Stimulated activated CD8-positive, alpha-beta memory T cell treated with anti-CD3 and anti-CD28 coated beads, Interleukin-15, amount 100 ng/mL, for 4 hours (primary cell): ENCODE data around the gene AOPEP.

Source experiments
- DNase-seq, 2 donors: peaks; one replicate each; pipeline ENCODE4 v3.0.0-alpha.2; 2020; ENCODE audit warnings: low read depth in 2 of 2

AOPEP gene

GRCh38 chr9:94726495-94727191 lies at the start of gene AOPEP:
TSS of gene AOPEP (plus strand) at chr9:94726699. CDS start at chr9:94759784, 33,085 bp downstream.
- DNase-seq: peak; percentile 98 to 99

DNA sequence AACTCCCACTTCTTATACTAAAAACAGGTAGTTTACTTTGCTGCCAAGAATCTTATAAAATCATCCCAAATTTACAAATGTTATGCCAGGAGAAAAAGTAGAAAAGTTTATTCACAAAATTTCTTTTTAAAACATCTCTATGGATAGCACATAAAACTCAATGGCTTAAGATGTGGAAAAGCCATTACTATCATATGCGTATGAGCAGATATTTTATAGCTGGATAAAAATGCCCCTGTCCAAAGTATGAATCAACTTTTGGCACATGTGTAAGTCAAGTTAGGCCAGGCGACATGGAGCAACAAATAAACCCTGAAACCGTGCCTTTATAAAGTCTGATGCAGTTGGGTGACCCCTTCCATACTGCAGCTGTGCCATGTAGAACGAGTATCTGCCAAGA lies 48.6 kb upstream of the AOPEP start:
- DNase-seq: no peak

DNA sequence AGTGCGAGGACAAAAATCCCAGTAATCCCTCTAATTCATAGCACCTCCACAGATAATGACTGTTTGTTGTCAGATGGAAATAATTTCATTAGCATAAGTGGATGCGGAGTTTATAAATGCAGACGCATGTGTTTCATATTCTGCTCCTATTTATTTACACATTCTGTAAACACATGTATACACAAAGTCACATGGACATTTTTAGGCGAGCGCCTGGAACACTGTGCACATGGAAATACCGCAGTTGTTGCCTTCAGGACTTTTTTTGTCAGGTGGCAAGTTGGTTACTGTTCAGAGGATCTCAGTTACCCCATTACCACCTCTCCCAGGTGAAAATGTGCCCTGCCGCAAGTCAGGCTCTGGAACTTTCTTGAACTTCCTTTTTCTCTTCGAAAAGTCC lies 46.9 kb upstream of the AOPEP start:
- DNase-seq: no peak

DNA sequence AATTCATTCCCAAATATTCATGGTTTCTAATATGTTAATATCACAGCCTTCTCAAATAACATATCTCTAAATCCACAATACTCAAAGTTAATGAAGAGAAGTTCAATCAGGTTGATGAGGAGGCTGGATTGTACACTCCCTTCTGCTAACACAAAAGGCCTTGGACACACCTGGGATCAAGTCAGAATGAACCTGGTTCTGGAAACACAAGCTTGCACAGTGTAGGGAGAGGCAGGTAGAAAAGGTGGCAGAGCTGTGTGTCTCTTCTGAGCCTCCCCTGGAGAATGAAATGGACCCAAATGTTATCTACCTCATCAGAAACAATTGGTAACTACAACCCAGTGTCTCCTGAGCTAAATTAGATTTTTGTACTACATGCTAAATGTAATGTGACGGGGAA lies 46.5 kb upstream of the AOPEP start:
- DNase-seq: no peak

- no peak for DNase-seq
Observed at GRCh38 chr9:94680621-94681020, 45.9 kb upstream of the AOPEP start.

GRCh38 chr9:94681508-94681907 lies 45.0 kb upstream of the AOPEP start:
- peak; percentile 5 to 18 for DNase-seq

GRCh38 chr9:94685359-94685758 lies 41.1 kb upstream of the AOPEP start:
- DNase-seq: no peak

DNA sequence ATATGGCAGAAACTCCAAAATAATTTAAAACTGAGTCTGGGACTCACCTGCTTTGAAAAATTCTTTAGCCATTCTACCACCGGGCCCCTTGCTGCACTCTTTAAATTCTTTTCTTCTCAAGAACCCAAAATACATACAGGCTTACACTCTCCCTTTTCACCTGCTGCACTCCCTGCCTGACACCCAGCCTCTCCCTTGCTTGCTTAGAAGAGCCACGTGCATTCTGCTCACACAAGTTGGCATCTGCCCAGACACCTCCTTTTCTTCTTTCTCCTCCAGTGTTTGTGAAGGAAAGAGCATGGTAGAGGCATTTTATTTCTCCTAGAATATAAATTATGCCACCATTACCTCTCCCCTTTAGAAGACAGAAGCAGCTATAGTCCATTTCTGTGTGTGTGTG lies 39.0 kb upstream of the AOPEP start:
- DNase-seq: no peak

DNA sequence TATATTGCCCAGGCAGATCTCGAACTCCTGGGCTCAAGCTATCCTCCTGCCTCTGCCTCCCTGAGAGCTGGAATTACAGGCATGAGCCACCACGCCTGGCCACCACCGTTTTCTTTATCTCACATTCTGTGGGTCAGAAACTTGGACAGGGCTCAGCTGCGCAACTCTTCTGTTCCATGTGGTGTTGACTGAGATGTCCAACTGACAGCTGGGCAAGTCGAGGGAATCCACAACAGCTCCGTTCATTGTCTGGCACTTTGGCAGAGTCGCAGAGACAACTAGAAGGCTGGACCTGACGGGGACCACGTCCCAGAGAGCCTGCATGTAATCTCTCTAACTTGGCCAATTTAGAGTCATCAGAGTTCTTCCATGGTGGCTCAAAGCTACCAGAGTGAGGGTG lies 36.2 kb upstream of the AOPEP start:
- DNase-seq: no peak

GRCh38 chr9:94692601-94693000 lies 33.9 kb upstream of the AOPEP start:
- DNase-seq: no peak

GRCh38 chr9:94693485-94694204 lies 32.9 kb upstream of the AOPEP start:
- DNase-seq: no peak

GRCh38 chr9:94696545-94696944 lies 30.0 kb upstream of the AOPEP start:
- no peak for DNase-seq

DNA sequence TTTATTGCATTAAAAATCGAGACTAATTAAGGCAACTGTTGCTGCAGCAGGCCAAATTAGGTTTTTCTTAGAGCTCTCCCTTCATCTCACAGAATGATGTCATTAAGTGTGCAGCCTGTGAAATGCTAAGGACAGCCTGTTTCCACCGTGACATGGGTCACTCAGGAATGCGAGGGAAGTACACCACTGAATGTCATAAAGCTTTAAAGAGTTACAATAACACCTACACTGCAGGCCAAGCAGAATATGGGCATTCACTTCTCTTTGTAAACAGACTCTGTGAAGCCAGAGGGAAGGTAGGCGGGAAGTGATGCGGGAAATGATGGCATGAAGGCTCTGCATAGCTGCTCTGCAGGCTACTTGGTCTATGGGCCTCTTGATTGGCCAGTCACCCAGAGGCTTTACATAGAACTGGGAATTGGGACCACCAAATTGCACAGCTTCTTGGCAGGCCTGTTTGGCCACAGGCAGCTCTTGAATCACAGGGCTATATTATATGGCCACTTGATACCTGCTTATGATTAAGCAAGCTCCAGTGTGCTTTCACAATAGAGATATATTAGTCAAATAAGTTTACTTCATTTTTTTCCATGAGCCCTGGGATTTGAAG lies 28.4 kb upstream of the AOPEP start:
- no peak for DNase-seq

- no peak for DNase-seq
Observed at GRCh38 chr9:94699715-94700373, 26.7 kb upstream of the AOPEP start.

- no peak for DNase-seq
Observed at GRCh38 chr9:94700445-94700844, 26.1 kb upstream of the AOPEP start.

- no peak for DNase-seq
Observed at GRCh38 chr9:94703488-94704140, 22.9 kb upstream of the AOPEP start.

- DNase-seq: no peak
Observed at GRCh38 chr9:94705162-94705702, 21.3 kb upstream of the AOPEP start.

DNA sequence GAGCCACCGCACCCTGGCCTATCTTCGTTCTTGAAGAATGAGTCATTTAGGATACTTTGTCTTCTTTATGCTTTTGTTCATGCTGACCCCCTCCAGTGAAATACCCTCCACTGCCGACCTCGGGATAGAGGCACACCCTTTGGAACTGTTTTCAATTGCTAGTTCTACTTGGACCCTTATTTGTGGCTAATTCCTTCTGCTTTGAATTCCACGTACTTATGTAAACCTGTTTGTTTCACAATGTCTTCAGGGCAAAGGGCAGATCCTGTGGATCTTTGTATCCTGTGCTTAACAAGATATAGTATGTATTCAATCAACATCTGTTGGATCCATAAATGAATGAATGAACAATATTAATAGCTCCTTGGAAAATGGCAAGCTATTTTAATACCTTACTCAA lies 19.6 kb upstream of the AOPEP start:
- no peak for DNase-seq

GRCh38 chr9:94713436-94714215 lies 12.9 kb upstream of the AOPEP start:
- DNase-seq: no peak

DNA sequence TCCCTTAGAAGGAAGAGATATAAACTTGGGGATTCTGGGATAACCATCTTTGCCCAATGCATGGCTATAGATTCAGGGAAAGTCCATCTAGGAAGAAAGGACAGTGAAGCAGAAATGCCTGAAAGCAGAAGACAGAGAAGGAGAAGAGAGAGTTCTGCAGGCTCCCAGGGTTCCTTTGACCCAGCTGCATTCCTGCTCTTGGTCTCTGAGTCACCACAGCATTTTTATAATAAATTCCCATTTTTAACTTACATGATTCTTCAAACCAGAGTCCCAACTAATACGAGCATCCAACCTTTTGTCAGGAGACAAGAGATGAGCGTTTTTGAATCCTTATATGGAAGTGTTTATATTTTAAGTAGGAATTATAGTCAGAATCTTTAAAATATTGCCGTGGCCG lies 12.0 kb upstream of the AOPEP start:
- no peak for DNase-seq

GRCh38 chr9:94717761-94718160 lies 8.7 kb upstream of the AOPEP start:
- DNase-seq: no peak
